ENCODE results near the gene DNAJC17. TPM values are rescaled to one million over a fixed set of nuclear protein-coding genes. Genes with fewer than 3 reads are reported as not detected.

Gene DNAJC17
- polyA plus RNA-seq, 1 donor from 2014 or later, result 79.6 TPM

DNA sequence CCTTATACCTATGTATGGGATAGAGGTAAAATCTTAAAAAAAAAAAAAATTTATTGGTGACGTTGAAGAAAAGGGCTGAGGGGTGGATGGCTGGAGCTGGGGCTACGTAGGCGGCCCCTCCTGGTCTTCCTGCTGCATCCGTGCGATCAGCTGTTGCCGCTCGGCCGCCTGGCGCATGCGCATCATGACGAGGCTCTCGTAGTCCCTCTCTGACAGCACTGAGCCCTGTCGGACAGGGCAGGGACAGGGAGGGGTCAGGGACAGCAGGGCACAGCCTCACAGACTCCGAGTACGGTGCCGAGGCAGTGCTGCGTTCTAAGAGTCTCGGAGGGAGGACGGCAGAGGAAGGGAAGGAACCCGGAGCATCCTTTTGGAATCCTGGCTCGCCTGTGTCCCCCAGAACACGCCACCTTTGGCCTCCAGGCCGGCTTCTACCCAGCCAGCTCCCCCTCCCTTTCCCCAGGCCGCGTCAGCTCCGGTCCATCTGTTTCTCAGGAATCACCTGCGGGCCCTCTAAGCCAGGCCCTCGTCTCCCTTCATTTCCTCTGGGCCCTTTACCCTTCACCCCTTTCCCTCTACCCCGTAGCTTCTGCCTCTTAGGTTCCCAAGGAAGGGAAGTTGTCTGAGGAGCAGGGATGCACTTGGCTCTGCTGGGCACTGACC, 39.3 kb downstream of the DNAJC17 start:
- no peaks in the 10 kb centered on the region for H3K9me2 ChIP-seq (ENCODE audit: insufficient read depth, low read length)
- TF ChIP-seq EZH2 (IDR thresholded peaks at IDR 0.05; ENCODE audit: borderline replicate concordance, insufficient read depth, low read length, poor library complexity, severe bottlenecking), result no peak
- no peak for TF ChIP-seq POLR2AphosphoS5 (IDR thresholded peaks at IDR 0.05)
- no peak for TF ChIP-seq SMC3 (conservative IDR thresholded peaks at IDR 0.05; ENCODE audit: poor library complexity)
- TF ChIP-seq, protein P1, sequence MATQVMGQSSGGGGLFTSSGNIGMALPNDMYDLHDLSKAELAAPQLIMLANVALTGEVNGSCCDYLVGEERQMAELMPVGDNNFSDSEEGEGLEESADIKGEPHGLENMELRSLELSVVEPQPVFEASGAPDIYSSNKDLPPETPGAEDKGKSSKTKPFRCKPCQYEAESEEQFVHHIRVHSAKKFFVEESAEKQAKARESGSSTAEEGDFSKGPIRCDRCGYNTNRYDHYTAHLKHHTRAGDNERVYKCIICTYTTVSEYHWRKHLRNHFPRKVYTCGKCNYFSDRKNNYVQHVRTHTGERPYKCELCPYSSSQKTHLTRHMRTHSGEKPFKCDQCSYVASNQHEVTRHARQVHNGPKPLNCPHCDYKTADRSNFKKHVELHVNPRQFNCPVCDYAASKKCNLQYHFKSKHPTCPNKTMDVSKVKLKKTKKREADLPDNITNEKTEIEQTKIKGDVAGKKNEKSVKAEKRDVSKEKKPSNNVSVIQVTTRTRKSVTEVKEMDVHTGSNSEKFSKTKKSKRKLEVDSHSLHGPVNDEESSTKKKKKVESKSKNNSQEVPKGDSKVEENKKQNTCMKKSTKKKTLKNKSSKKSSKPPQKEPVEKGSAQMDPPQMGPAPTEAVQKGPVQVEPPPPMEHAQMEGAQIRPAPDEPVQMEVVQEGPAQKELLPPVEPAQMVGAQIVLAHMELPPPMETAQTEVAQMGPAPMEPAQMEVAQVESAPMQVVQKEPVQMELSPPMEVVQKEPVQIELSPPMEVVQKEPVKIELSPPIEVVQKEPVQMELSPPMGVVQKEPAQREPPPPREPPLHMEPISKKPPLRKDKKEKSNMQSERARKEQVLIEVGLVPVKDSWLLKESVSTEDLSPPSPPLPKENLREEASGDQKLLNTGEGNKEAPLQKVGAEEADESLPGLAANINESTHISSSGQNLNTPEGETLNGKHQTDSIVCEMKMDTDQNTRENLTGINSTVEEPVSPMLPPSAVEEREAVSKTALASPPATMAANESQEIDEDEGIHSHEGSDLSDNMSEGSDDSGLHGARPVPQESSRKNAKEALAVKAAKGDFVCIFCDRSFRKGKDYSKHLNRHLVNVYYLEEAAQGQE (IDR thresholded peaks at IDR 0.05; ENCODE audit: borderline replicate concordance), result no peak
- TF ChIP-seq TAF1 (IDR thresholded peaks at IDR 0.05; ENCODE audit: low read depth), result no peak
- TF ChIP-seq, protein P2, sequence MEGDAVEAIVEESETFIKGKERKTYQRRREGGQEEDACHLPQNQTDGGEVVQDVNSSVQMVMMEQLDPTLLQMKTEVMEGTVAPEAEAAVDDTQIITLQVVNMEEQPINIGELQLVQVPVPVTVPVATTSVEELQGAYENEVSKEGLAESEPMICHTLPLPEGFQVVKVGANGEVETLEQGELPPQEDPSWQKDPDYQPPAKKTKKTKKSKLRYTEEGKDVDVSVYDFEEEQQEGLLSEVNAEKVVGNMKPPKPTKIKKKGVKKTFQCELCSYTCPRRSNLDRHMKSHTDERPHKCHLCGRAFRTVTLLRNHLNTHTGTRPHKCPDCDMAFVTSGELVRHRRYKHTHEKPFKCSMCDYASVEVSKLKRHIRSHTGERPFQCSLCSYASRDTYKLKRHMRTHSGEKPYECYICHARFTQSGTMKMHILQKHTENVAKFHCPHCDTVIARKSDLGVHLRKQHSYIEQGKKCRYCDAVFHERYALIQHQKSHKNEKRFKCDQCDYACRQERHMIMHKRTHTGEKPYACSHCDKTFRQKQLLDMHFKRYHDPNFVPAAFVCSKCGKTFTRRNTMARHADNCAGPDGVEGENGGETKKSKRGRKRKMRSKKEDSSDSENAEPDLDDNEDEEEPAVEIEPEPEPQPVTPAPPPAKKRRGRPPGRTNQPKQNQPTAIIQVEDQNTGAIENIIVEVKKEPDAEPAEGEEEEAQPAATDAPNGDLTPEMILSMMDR (IDR thresholded peaks at IDR 0.05; ENCODE audit: poor library complexity, severe bottlenecking), result no peak
- no peak for TF ChIP-seq EP300 (conservative IDR thresholded peaks at IDR 0.05; ENCODE audit: poor library complexity, severe bottlenecking)
- no peak for TF ChIP-seq RAD21 (conservative IDR thresholded peaks at IDR 0.05)
- no peak for TF ChIP-seq MXI1 (conservative IDR thresholded peaks at IDR 0.05; ENCODE audit: poor library complexity, severe bottlenecking)
- H3F3A ChIP-seq (ENCODE audit: insufficient read depth, low read length, poor library complexity, severe bottlenecking), result no peaks in the 10 kb centered on the region
- no peaks in the 10 kb centered on the region for H3K79me2 ChIP-seq (replicated peaks; ENCODE audit: insufficient read depth, low read length)
- H3K4me2 ChIP-seq (ENCODE audit: low read length), result no peak overlapping the region
- no peaks in the 10 kb centered on the region for H3K9me3 ChIP-seq (ENCODE audit: low read length)
- peaks cover 20% of the 10 kb centered on the region for H3K27me3 ChIP-seq (ENCODE audit: insufficient read depth, low read depth, low read length)
- H2AFZ ChIP-seq (ENCODE audit: low read depth, low read length), result no peak overlapping the region
- H3K9ac ChIP-seq (ENCODE audit: low read length), result no peak overlapping the region
- H4K20me1 ChIP-seq (ENCODE audit: insufficient read depth), result no peaks in the 10 kb centered on the region
- H3K27ac ChIP-seq (ENCODE audit: low read length), result no peak overlapping the region
- H3K36me3 ChIP-seq (ENCODE audit: insufficient read depth, low read length), result no peaks in the 10 kb centered on the region
- no peak overlapping the region for H3K4me3 ChIP-seq (ENCODE audit: low read length)

DNA sequence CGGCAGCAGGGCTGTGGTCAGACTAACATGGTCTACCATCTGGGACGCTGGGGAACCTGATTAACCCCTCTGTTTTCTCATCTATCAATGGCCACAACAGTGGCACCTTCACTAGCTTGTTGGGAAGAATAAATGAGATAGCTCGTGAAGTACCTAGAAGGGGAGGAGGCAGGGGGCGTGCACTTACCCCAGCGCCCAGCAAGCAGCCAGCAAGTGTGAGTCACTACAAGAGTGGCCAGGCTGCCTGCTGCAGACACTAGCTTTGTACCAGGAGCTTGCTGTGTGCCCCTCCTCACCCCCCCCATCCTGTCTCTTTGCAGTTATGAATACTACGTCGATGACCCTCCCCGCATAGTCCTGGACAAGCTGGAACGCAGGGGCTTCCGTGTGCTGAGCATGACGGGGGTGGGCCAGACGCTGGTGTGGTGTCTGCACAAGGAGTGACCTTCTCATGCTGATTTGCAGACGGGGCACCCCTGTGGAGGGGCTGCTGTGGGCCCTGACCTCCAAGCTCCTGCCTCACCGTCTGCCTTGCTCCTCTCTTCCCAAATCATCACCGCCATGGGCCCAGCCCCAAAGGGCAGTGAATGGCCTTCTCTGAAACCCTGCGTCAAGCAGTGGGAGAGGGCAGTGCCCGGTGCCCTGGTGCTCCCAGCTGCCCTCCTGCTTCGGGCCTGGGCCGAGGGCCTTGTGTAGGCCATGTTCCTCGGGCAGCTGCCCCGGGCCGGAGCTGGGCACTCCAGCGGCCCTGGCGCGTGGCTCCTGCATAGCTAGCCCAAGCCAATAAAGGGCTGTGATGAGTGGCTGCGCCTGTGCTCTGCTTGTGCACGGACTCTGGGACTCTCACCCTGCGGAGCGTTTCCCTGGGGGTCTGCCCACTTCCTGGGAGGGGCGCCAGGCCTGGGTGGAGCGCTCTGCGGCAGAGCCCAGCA, 40.1 kb downstream of the DNAJC17 start:
- Histone ChIP-seq H3K27ac (ENCODE audit: low read length) (no peak overlapping the region), H2AFZ (ENCODE audit: low read depth, low read length) (no peak overlapping the region), H3K27me3 (ENCODE audit: insufficient read depth, low read depth, low read length) (peaks cover 21% of the 10 kb centered on the region), H3K4me3 (ENCODE audit: low read length) (no peak overlapping the region), H3K79me2 (replicated peaks; ENCODE audit: insufficient read depth, low read length) (no peaks in the 10 kb centered on the region), H3K4me2 (ENCODE audit: low read length) (no peak overlapping the region), H3K9me3 (ENCODE audit: low read length) (no peaks in the 10 kb centered on the region), H4K20me1 (ENCODE audit: insufficient read depth) (no peaks in the 10 kb centered on the region), H3F3A (ENCODE audit: insufficient read depth, low read length, poor library complexity, severe bottlenecking) (no peaks in the 10 kb centered on the region), H3K9me2 (ENCODE audit: insufficient read depth, low read length) (no peaks in the 10 kb centered on the region), H3K36me3 (ENCODE audit: insufficient read depth, low read length) (no peaks in the 10 kb centered on the region), H3K9ac (ENCODE audit: low read length) (no peak overlapping the region)
- TF ChIP-seq, protein P1 (IDR thresholded peaks at IDR 0.05; ENCODE audit: borderline replicate concordance), result no peak
- TF ChIP-seq TAF1 (IDR thresholded peaks at IDR 0.05; ENCODE audit: low read depth) (no peak), RAD21 (conservative IDR thresholded peaks at IDR 0.05) (no peak), MXI1 (conservative IDR thresholded peaks at IDR 0.05; ENCODE audit: poor library complexity, severe bottlenecking) (no peak), EP300 (conservative IDR thresholded peaks at IDR 0.05; ENCODE audit: poor library complexity, severe bottlenecking) (no peak), POLR2AphosphoS5 (IDR thresholded peaks at IDR 0.05) (no peak), EZH2 (IDR thresholded peaks at IDR 0.05; ENCODE audit: borderline replicate concordance, insufficient read depth, low read length, poor library complexity, severe bottlenecking) (no peak), SMC3 (conservative IDR thresholded peaks at IDR 0.05; ENCODE audit: poor library complexity) (no peak)
- TF ChIP-seq, protein P2 (IDR thresholded peaks at IDR 0.05; ENCODE audit: poor library complexity, severe bottlenecking), result no peak

All from neural cell (in vitro differentiated cells).